ENCODE measurements around the gene FAM184B.

Gene FAM184B

DNA sequence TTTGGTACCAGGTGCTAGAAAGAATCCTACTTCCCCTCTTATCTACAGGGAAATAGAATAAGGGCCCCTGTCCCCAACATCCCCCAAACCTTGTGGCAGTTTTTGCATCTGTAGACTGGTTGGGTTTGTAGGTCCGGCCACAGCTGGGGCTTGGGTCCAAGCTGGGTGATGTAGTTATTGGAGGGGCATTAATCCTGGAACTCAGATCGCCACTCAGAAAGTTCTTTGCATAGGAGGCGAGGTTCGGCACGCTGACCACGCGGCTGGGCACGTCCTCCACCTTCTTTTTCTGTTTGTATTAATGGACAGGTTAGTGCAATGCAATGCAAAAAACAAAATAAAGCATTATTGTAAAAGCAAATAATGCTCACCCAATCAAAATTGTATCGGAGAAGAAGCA lies 147.8 kb downstream of the FAM184B start:
- no peak for DNase-seq (ENCODE audit: low spot score)

DNA sequence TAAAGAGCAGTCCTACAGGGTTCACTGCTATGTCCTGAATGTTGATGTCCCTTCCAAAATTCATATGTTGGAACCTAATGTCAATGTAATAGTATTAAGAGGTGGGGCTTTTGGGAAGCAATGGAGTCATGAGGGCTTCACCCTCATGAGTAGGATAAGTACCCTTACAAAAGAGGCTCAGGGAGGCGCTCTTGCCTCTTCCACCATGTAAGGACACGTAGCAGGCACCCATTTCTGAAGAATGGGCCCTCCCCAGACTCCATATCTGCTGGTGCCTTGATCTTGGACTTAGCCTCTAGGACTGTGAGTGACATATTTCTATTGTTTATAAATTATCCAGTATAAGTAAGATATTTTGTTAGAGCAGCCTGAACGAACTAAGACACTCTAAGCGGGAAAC lies 151.2 kb downstream of the FAM184B start:
- no peak for DNase-seq (ENCODE audit: low spot score)

DNA sequence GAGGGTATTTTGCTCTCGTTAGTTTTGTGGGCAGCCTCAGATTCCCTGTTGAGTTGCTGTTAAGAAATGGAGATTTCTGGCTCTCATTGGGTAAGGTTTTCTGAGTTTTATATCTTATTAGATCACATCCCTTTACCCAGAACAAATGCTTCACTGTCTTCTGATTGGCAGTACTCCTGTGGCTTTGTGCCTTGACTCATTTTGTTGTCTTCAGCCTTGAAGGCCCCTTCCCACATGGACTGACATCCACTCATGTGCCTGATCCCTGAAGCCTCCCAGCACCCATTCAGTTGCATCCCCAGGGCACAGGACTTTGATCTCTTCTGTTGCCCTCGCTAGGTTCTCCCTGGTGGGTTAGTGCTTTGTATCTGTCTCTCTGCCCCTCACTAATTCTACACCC lies 156.6 kb downstream of the FAM184B start:
- DNase-seq (ENCODE audit: low spot score), result no peak

DNA sequence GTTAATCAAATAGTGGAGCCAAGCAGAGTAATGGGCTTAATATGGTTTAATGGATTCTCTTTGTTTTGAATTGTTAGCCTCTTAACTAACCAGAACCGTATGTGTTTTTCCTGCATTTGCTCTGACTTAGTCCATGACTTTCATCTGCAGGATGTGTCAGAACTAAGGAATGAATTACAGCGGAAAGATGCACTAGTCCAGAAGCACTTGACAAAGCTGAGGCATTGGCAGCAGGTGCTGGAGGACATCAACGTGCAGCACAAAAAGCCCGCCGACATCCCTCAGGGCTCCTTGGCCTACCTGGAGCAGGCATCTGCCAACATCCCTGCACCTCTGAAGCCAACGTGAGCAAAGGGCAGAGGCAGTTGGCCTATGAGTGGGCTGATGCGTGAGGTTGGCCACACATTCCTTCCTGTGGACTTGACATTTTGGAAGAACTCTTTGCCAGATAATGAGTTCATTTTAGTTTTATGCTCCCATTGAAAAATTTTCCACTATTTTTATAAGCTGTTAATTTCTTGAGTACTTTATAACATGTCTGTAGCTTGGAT lies 157.9 kb downstream of the FAM184B start:
- no peak for DNase-seq (ENCODE audit: low spot score)

DNA sequence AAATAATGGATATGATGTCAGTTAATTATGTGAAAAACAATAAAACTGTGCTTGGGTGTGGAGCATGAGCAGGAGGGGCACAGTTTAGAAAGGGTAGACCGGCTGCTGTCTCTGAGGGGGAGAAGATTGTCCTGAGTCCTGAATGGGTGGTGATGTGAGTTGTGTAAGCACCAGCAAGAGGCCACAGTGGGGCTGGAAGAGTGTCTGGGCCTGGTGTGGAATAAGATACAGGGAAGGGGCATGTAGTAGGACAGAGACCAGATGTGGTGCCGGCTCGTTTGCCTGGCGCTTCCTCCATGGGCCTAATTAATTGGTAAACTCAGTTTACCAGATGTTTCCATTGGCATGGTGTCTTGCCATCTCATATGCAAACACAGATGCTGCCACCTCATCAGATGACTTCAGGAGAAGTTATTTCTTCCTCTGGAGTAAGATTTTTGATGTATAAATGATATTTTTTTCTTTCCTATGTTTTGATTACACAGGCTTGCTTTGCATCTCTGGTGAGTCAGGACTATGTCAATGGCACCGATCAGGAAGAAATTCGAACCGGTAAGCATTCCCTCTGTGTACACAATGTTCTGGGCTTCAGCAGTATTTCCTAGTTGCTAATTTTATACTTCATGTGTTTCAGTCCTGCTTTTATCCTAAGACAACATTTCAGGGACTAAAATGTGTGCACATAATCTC lies 161.9 kb downstream of the FAM184B start:
- no peak for DNase-seq (ENCODE audit: low spot score)

DNA sequence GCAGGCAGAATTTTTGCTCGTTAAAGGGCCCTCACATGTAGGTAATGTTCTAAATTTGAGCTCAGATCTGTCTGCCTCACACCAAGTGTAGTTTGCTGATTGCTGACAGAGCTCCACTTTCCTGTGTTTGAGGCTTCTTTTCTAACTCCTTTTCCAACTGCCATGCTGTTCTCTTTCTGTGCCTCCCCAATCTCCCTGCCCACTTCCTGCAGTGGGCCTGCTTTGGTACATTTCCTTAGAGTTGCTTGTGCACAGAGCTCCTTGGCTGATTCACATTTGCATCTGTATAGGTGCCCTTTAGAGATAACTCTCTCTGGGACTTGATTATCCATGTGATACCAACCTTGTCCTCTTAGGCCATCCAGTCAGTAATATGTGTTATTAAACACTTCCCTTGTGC lies 162.5 kb downstream of the FAM184B start:
- DNase-seq (ENCODE audit: low spot score), result no peak

DNA sequence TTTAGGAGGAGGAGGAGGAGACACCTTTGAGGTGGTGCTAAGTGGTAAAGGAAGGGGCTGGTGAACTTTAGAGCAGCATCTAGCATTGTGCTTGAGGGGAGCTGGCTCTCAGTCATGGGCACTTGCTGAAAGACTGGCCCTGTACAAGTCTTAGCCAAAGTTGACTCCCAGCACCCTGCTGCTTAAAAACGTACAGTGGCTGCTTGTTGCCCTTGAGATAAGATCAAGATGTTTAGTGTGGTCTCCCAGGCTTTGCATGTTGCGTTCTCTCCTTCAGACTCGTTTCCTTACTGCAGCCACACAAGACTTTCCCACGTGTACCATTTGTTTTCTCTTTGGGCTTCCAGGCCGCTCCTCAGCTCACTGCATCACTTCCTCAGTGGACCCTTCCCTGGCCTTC lies 165.1 kb downstream of the FAM184B start:
- DNase-seq (ENCODE audit: low spot score), result no peak

DNA sequence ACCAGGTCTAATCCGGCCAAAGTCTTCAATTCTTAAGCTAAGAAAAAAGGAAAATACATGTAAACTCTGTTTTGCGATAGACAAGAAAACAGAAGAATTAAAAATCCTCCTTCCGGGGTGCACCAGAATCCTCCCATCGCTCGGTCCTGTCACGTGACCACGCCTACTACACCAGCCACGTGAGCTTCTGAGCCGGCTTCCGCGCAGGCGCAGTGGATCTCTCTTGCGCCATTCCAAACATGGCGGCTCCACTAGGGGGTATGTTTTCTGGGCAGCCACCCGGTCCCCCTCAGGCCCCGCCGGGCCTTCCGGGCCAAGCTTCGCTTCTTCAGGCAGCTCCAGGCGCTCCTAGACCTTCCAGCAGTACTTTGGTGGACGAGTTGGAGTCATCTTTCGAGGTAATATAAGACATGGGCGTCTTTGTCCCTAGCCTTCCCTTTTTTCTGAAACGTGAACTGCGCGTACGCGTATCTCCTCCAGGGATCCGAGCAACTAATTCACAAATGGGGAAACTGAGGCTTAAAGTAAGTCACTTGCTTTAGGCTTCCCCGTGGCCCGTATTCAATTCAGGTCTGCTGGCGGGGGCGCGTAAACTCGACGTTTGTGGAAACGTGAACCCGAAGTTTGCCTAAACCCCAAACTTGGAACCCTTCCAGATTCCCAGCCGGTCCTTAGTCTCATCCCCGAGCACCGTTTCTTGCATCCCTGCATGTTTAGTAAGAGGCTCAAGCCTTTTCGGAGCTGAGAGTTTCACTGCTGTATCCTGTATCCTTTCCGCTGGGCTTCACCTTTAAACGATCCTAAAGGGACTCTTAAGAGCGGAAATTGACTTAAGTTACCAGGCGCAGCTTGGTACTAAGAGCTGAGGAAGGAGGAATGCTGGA lies 166.8 kb downstream of the FAM184B start, which contains the start of gene MED28:
TSS of gene MED28 (plus strand) at position 226 of the 884 bp plus-strand sequence. CDS start at position 240, 14 bp downstream.
- DNase-seq (ENCODE audit: low spot score), result peak; percentile 95

DNA sequence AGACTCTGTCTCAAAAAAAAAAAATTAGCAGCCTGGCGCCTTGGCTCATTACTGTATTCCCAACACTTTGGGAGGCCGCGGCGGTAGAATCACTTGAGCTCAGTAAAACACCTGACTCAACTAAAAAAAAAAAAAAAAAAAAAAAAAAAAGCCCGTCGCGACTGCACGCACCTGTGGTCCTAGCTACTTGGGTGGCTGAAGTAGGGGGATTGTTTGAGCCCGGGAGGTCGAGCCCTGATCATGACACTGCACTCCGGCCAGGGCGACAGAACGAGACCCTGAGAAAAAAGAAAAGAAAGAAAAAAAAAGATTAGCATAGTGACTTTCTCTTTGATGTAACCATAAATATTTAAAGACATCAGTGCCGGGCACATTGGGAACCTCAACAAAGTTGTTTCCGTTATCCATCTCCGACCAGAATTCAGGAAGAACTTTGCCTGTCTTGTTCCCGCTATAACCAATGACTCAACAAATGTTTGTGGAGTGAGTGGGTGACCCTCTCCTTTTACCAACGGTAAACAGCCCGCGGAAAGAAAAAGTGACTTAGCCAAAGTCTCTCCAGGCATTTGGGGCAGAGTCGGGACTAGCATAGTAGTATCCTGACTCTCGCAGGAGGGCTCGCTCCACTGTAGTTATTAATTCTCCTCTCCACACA lies 167.5 kb downstream of the FAM184B start:
- peak; percentile 4 for DNase-seq (ENCODE audit: low spot score)

DNA sequence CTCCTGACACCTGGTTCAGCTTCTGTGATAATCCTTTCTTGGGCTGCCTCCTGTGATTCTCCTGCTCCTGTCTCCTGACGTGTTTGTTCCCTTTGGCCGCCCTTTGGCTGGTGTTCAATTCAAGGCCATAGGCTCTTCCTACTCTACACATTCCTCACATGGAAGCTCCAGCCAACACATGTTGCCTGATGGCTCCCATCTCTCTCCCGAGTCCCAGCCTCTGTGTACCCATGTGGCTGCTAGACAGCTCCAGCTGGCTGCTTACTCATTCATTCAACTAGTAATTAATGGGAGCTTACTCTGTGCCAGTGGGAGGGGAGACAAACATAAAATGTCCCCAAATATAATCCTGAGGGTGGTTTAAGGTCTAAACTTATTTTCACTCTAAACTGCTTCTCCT lies 176.2 kb downstream of the FAM184B start:
- no peak for DNase-seq (ENCODE audit: low spot score)

DNA sequence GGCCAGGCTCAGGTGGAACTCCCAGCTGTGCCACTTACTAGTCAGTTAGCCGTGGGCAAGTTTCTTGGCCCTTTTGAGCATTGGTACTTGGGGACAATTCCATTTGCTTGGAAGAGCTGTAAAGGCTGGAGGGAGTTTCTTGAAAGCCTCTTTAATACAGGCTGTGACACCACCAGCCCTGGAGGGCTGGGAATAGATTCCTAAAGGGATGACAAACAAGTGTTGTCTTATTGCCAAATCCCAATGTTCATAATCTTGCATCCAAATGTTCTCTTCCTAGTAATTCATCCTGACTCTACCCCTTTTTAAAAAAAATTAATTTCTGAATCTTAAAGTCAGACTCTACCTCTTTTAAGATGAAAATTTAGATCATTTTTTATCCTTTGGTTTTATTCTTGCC lies 181.6 kb downstream of the FAM184B start:
- no peak for DNase-seq (ENCODE audit: low spot score)

DNA sequence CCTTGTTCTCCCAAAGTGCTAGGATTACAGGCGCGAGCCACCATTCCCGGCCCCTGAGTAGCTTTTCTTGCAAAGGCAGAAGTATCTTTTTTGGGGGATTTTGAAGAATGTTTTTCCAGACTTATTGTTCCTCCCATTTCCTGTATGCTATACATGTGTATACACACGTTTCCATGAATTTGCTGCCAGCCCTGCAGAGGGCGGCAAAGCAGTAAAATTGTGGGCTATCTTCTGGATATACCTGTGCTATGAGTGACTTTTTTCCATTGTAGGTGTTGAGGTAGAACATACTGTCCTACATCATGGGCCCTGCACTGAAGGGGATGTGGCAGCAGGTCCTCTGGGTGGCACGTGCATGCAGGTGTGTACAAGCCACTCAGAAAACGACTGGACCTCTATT lies 183.9 kb downstream of the FAM184B start:
- no peak for DNase-seq (ENCODE audit: low spot score)

DNA sequence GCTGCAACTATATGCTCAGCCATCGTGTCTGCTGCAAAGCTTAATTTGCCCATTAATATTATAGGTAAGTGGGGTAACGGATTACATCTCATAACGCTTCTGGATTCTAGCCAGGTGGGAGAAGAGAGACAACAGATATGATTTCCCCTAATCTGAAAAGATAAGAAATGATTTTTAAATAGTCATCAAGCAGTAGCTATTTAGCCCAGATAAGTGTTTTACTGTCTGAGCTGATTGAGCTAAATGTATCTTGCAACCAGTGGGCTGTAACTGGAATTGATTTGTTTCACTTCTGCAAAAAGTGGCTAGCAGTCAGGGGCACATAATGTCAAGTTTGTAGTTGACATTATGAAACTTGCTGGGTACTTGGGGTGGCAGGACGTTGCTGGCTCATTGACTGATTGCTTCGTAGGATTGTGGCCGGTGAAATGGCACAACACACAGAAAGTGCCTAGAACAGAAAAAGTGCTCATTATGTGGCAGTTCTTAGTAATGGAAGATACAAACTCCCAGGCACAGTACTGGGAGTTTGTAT lies 185.9 kb downstream of the FAM184B start:
- no peak for DNase-seq (ENCODE audit: low spot score)

DNA sequence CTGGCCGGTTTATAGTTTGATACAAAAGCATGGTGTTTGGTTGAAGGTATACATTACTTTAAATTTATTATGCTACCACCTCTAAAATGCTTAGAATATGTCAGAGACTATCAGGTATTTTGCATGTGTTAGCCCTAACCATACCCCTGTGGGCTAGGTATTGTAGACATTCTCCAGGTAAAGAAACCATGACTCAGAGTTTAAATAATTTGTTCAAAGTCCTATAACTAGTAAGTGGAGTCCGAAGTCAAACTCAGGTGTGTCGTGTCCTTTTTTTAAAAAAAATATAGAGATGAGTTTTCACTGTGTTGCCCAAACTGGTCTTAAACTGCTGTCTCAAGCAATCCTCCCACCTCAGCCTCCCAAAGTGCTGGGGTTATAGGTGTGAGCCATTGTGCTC lies 192.1 kb downstream of the FAM184B start:
- DNase-seq (ENCODE audit: low spot score), result no peak

DNA sequence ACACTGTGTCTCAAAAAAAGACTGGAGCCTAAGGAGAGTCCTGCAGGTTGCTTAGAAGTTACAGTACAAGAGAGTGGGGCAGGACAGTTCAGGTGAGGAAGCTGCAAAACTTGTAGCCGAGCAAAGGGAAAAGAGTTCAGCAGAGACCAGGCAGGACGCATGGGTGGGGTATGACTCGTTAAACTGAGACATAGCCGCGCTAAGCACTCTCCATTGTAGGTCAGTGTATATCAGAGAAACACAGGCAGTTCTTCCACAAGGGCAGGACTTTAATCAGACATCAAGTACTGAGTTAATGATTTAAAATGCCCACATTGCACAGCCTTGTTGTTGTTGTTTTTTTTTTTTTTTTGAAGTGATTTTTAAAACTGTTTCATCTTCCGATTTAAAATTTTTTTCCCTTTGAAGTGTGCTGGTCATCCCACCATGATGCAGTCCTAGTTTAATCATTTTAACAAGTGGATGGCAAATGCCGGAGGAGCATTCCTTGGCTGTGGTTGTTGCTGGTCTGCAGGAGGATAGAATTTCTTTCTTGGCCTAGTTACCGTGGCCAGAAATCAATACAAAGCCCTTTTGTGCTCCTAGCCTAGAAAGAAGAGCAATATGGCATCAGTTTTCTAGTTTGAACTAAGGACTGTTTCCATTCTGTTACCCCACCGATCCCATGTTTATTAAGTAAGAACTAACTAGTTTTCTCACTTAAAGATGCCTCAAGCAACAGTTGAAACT lies 194.2 kb downstream of the FAM184B start:
- DNase-seq (ENCODE audit: low spot score), result no peak

DNA sequence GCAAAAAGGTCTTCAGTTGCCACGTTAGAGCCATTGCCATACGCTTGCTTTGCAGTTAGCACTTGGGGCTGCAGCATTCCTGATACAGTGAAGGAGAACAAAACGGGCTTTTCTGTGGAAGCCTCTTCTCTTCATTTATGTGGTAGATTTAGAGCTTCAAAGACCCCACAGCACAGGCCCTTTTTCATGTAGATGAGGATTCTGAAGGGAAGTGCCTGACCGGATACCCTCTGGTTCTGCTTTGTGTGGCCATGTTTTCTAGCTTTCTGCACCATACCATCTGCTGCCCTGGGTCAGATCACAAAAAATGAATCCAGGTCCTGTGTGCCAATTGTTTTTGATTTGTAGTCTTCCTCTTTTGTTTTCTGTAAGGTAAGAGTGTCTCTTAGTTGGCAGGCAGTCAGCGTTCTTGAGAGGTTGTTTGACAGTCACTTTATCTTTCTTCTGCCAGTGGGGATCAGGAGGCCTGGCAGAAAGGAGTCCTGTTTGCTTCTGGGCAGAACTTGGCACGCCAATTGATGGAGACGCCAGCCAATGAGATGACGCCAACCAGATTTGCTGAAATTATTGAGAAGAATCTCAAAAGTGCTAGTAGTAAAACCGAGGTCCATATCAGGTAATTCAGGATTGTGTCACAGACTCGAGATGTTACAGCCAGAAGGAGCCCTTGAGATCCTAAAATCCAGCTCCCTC lies 196.8 kb downstream of the FAM184B start:
- DNase-seq (ENCODE audit: low spot score), result no peak

DNA sequence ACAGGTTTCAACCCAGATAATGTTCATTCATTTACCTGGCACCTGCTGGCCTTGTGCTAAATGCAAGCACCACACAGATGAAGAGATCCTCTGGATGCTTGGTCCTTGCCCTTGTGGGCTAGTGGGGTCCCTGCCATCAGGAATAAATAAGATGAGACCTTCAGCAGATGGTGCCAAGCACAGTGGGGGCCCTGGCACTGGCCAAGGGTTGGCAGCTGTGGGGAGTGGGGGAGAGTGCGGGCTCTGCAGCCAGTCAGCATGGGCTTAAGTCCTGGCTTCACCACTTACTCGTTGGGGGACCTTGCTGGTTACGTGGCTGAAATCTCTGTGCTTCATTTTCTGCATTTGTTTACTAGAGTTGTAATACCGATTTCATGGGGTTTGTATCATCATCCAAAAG lies 197.5 kb downstream of the FAM184B start:
- DNase-seq (ENCODE audit: low spot score), result no peak

DNA sequence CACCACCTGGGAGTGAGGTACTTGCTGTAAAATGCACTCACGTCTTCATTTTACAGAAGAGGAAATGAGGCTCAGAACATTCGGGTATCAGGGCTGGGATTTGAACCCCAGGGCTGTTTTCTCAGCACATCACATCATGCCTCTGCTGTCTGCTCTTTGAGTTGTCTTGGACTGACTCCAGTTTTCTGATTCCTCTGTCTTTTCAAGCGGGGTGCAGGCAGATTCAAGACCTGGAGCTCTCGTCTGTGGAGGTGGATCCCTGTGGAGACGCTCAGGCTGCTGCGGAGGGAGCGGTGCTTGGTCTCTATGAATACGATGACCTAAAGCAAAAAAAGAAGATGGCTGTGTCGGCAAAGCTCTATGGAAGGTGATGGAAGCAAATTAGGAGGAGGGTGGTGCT lies 198.1 kb downstream of the FAM184B start:
- DNase-seq (ENCODE audit: low spot score), result no peak

DNA sequence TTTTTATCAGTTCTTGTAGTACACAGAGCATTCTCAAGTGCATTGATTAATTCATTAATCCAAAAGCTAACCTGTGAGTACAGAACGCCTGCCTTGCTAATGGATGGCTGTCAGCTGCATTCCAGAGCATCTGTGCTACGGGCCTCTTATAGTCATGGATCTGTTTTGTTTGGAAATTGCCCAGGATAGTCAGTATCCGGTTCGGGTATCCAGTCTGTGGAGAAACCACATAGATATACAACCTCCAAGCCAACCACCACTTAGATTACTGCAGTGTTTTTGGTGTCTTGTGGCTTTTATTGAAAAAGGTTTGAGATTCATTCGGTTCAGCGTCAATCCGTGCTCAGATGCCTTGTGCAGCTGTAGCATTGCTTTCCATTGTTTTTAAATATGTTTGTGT lies 200.5 kb downstream of the FAM184B start:
- no peak for DNase-seq (ENCODE audit: low spot score)
